ENCODE data around the gene ABCG8.

The ABCG8 gene

GRCh38 chr2:43927442-43927841, 88.7 kb downstream of the ABCG8 start:
- no peak for DNase-seq

- DNase-seq = no peak
These were observed 92.5 kb downstream of the ABCG8 start for GRCh38 chr2:43931293-43931692.

Data from NCI-H2171 treated with DMSO at 0.1 percent for 48 hours (cell line).